DLD1 (cell line): ENCODE data around the gene TDRKH.

Experiments used
- in situ Hi-C: cut with HindIII; loops from 2 replicates; pipeline ENCODE4 v1.10.0; 2017; ENCODE audit warnings: low sequenced_read_pairs

Gene TDRKH, protein sequence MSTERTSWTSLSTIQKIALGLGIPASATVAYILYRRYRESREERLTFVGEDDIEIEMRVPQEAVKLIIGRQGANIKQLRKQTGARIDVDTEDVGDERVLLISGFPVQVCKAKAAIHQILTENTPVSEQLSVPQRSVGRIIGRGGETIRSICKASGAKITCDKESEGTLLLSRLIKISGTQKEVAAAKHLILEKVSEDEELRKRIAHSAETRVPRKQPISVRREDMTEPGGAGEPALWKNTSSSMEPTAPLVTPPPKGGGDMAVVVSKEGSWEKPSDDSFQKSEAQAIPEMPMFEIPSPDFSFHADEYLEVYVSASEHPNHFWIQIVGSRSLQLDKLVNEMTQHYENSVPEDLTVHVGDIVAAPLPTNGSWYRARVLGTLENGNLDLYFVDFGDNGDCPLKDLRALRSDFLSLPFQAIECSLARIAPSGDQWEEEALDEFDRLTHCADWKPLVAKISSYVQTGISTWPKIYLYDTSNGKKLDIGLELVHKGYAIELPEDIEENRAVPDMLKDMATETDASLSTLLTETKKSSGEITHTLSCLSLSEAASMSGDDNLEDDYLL

DNA sequence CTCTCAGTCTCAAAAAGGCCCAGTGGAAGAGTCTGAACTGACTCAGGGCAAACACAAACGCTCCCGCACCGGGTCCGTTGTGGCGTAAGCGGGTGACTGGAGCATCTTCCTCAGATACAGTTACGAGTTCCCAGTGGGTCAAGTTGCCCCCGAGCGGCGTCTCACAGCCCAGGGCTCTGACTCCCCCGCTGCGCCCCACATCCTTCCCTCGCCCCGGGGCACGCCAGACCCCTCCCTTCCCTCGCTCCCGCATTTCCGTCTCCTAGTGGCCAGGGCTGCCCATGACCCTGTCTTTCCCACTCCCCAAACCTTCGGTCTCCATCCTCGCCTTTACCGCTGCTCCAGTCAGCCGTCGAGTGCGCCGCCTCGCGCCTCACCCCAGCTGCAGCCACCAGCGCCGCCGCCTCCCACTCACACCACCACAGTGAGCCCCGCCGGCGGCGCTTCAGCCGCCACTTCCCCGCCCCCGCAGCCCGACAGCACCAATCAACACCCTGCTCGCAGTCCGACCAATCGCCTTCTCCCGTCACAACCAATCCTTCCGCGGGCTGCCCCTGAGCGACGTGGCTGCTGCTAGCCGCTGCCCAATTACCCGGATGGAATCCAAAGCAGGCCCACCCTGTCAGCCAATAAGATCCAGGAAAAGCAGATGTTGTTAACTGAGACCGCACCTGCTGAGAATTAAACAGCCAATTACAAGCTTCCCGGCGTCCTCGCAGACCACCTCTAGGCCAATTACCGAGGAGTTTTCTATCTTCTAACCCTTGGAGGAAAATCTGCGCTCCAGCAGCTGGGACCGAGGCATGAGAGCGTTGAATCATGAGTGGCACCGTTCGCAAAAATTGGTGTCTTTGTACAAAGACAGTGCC is at the start of gene TDRKH:
Gene TDRKH, minus strand, starts transcription at position 430 of the 869 bp plus-strand sequence. CDS start 7,478 bp downstream, outside the sequence.
- in situ Hi-C loops, result no loop called here

GRCh38 chr1:151839457-151840403 is 49.4 kb upstream of the TDRKH start, which contains the start of gene C2CD4D:
Gene C2CD4D, minus strand, starts transcription at chr1:151839820. Its CDS starts 831 bp downstream, at chr1:151838989.
- in situ Hi-C loops, result loop anchor here (10.0 kb wide), 1 partner anchor 225 kb away; the partner anchor contains the start of gene SNX27

GRCh38 chr1:151839082-151839412 is 48.7 kb upstream of the TDRKH start:
- in situ Hi-C loops, result loop anchor here (10.0 kb wide), 1 partner anchor 224 kb away; the partner anchor contains the start of gene SNX27

DNA sequence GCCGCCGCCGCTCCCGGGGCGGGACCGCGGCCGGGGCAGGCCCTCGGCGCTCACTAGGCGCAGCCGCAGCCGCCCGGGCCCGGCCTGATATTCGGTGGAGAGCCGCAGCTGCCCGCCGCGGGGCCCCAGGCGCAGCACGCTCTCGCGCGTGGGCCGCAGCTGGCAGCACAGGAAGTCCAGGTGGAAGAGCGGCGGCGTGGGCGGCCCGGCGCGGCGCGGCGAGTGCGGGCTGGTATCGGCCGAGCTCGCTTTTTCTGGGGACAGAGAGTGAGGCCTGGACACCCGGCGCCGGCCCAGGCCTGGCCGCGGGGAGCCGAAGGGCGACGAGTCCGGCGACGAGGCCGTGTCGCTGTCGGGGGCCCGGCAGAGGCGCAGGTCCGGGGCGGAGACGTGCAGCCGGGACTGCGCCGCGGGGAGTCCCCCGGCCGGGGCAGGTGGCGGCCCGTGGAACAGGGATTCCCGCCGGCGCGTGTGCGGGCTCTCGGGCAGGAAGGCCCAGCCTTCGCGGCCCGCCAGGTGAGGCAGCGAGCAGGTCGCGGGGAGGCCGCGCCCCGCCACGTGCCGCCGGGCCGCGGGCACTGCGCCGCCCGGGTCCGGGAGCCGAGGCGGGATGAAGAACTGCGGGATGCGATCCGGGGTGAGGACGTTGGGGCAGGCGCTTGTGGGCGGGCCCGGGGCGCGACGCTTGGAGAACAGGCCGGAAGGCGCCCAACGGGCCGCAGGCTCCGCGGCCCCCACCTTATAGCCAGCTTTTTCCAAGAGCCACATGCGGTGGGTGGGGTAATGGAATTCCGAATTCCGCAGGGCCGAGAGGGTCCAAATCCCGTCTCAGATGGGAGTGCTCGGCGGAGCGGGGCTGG is 48.2 kb upstream of the TDRKH start:
- in situ Hi-C loops, result loop anchor here (10.0 kb wide), 1 partner anchor 224 kb away; the partner anchor contains the start of gene SNX27

GRCh38 chr1:151837884-151838221 is 47.6 kb upstream of the TDRKH start:
- in situ Hi-C loops, result loop anchor here (10.0 kb wide), 1 partner anchor 223 kb away; the partner anchor contains the start of gene SNX27

- in situ Hi-C loops, result loop anchor here (10.0 kb wide), 1 partner anchor 222 kb away; the partner anchor contains the start of gene SNX27
These were observed 46.9 kb upstream of the TDRKH start for GRCh38 chr1:151837197-151837596.

DNA sequence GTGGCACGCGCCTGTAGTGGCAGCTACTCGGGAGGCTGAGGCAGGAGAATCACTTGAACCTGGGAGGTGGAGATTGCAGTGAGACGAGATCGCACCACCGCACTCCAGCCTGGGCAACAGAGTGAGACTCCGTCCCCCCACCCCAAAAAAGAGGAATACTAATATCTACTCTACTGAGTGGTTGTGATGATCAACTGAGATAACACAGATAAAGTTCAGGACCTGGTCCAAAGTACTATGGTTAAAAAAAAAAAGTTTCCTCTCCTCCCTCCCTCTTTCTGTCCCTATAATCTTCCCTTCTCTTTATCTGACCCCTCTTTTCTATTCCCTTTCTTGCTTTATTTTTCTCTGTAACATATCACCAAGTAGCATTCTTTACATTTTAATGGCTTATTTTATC is 45.3 kb upstream of the TDRKH start:
- in situ Hi-C loops, result loop anchor here (10.0 kb wide), 1 partner anchor 221 kb away; the partner anchor contains the start of gene SNX27

GRCh38 chr1:151834239-151834638 is 43.9 kb upstream of the TDRKH start:
- in situ Hi-C loops, result loop anchor here (10.0 kb wide), 1 partner anchor 219 kb away; the partner anchor contains the start of gene SNX27

GRCh38 chr1:151833172-151833900 is 43.0 kb upstream of the TDRKH start:
- in situ Hi-C loops, result loop anchor here (10.0 kb wide), 1 partner anchor 219 kb away; the partner anchor contains the start of gene SNX27

DNA sequence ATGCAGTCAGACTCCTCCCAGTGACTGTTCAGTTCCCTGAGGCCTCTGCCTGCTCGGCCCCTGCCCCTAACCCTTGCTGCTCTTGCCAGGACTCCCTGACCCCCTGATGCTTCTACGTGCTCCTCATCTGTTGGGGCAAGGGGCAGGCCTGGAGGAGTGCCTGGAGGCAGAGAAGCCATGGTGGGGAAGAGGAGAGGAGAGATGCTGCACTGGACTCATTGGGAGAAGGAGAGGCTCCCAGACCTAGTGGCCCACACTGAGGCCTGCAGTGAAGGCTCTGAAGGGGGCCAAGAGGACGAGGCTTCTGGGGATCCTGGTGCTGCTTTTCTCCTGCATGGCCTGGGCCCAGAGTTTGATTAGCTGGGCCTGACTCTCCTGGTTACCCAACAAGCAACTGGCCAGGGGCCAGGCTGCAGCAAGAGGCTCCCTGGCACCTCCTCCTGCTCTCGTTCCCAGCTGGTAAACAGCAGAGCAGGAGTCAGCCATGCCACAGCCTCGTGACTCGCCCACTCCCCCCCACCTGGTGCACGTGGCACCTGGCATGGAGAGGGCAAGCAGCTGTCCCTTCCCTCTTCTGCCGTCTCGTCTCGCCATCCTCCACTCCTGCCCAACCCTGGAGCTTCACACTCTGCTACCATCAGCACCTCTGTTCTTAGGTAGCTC is 42.1 kb upstream of the TDRKH start:
- in situ Hi-C loops, result loop anchor here (10.0 kb wide), 1 partner anchor 218 kb away; the partner anchor contains the start of gene SNX27

DNA sequence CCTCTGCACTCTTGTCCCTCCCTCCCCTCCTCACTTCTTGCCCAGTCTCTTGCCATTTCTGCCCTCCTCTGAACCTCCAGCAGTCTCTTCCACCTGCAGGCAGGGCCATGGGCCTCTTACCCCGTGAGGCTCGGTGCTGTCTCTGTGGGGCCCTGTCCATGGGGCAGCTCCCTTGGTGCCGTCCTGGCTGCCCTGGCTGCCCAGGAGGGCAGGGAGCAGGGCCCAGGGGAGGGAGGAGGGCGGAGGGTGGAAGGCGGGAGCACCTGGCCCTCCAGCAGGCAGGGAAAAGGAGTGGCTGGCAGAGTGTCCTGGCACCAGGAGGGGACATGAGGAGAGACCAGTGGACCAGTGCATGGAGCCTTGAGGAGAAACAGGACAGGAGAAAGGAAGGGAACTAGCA is 41.3 kb upstream of the TDRKH start, which contains the start of gene RORC:
Gene RORC, minus strand, starts transcription at position 198 of the 400 bp plus-strand sequence. Its CDS starts 38 bp downstream, at position 160.
- in situ Hi-C loops, result loop anchor here (10.0 kb wide), 1 partner anchor 217 kb away; the partner anchor contains the start of gene SNX27

DNA sequence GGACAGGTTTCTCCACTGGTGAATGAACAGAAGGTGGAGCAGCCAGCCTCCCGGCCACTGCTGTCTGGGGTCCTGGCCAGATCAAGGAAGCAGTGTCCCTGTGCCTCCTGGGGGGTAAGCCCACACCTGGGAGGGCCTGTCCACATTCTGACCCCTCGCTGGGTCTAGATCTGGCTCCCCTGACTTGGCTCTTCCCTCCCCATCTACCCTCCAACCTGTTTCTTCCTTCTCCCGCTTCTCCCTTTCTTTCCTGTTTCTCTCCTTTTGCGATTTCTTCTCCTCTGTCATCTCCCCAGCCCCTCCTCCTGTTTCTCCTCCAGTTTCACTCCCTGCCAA is 40.9 kb upstream of the TDRKH start:
- in situ Hi-C loops, result loop anchor here (10.0 kb wide), 1 partner anchor 216 kb away; the partner anchor contains the start of gene SNX27

DNA sequence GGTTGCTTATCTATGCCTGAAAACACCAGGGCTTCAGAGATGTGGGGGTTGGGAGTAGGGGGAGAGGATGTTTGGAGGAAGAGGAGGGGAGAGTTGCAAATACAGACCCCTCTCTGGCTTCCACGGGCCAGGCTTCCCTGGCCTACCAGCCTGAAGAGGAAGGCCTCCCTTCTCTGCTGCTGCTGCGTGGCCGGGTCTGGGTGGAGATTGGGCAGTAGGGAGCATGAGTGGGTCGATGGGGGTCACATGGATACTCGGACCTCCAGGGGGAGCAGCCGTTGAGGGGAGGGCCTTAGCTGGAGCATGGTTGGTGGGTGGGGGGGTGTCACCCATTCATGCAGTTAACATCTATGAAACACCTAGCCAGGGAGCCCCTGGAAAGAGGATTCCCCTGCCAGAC is 39.8 kb upstream of the TDRKH start:
- in situ Hi-C loops, result loop anchor here (10.0 kb wide), 1 partner anchor 215 kb away; the partner anchor contains the start of gene SNX27

DNA sequence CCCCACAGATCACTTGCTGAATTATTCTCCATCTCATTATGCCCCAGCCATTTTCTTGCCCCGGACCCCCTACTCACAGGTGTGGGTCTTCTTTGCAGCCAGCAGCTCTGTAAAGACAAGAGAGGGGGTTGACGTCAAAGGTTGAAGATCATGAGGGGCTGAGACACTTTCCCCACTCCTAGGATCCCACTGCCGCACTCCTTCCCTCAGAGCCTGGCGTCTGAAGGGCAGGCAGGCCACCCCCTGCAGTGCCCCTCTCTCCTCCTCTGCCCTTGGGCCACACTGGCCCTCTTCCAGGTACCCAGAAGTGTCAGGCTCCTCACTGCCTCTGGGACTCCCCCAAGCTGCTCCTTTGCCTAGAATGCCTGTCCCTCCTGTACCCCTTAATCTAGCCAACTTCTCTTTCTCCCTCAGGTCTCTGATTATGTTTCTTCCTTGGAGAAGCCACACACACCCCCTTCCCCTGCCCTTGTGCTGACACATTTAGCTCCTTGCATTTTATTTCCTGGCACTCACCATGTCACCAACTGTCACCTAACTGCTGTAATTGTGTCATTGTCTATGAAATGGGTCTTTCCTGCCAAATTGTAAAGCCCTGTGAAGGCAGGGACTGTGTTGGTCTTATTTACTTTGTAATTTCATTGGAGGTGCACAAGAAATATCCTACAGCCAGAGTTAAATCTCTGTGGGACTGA is 39.2 kb upstream of the TDRKH start:
- in situ Hi-C loops, result loop anchor here (10.0 kb wide), 1 partner anchor 215 kb away; the partner anchor contains the start of gene SNX27

DNA sequence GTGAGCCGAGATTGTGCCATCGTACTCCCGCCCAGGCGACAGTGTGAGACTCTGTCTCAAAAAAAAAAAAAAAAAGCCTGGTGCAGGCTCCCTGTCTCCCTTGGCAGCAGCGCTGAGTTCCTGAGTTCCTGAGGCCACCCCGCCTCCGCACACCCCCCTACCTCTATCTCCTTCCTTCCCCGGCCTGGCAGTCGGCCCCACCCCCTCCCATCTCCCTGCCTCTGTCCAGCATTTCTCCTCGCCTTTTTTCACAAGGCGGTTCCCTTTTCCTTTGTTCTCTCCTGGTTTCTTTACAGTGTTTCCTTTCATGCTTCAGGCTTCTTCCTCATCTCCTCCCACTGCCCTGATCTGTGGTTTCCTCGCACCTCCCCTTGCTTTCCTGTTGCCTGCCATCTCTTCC is 38.6 kb upstream of the TDRKH start:
- in situ Hi-C loops, result no loop called here

DNA sequence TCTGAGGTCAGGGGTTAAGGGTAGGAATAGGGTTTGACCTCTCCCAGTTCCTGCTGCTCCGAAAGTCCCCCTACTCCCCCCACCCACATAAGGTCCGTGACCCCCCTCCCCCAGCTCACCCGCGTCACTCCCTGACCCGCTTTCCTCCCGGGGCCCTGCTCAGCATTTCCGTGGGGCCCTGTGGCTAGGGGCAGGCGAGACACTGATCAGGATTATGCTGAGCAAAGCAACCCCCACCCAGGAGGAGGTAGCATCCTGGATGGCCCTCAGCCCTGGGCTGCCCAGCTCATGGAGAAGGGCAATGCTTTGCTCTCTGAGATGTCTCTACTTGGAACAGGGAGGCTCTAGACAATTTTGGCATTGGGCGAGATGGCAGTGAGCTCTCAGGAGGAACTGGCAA is 37.6 kb upstream of the TDRKH start:
- in situ Hi-C loops, result no loop called here
